Activated CD8-positive, alpha-beta memory T cell treated with anti-CD3 and anti-CD28 coated beads for 36 hours (primary cell): Measurements from ENCODE around the gene CARD19. TPM values are rescaled to one million over a fixed set of nuclear protein-coding genes. Genes with fewer than 3 reads are reported as not detected.
"Not testable (repeated sequence)": the region's sequence is repeated elsewhere in the genome, so short reads cannot be mapped to it uniquely, and the experiment has no call there.

Experiments
- CTCF ChIA-PET: fragments of 350-600 bp; sonication (Branson Sonifier 250); formaldehyde crosslinking; loops from one replicate; lab custom pipeline; 2021; ENCODE audit warnings: antibody characterized with exemption; lab: Charles Lee
- POLR2A ChIA-PET: fragments of 350-600 bp; sonication (Branson Sonifier 250); formaldehyde crosslinking; loops from one replicate; lab custom pipeline; 2021; ENCODE audit warnings: antibody characterized with exemption; lab: Charles Lee
- total RNA-seq, 2 experiments: library from RNA; stranded (reverse); gene quantifications; one replicate each; pipeline ENCODE4 v1.2.3, GENCODE V29; 2021

CARD19 gene
- total RNA-seq, 2 experiments from 2014 or later: 41.8 to 42.6 TPM

DNA sequence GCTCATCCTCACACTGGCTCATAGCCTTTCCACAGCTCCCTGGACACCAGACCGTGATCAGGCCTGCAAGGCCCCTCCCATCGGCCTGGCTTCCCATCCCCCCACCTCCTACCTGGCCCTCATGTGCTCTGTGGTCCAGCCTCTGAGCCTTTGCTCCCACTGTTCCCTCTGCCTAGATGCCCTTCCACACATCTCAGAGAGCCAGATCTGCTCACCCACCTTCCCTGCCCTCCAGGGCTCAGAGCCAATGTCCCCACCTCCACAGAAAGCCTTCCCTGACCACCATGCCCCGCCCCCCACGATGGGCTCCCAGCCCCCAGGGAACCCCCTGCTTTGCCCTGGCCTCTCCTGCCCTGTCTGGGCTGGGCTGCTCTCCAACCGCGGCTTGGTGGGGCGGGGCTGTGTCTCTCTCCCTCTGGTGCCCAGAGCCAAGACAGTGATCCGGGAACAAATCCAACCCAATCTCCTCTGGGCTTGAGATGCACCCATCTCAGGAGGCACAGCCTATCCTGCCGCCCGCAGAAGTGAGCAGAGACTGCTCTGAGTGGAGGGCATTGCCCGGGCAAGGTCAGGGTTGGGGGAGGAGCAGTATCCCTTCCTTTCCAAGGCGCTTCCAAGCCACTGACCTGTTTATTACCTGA is 36.4 kb downstream of the CARD19 start:
- ChIA-PET POLR2A (no interaction called here), CTCF (interaction anchor here (1.4 to 3.1 kb wide), 2 partner anchors 13 to 23 kb away, joined by 6 to 13 read pairs; no protein-coding TSS in a partner anchor)

- ChIA-PET POLR2A (interaction anchor here (0.6 to 1.5 kb wide), 7 partner anchors 9 to 367 kb away, joined by 3 to 6 read pairs (median 4); no protein-coding TSS in a partner anchor), CTCF (interaction anchor here (0.8 to 1.5 kb wide), 4 partner anchors 13 to 130 kb away, joined by 3 to 9 read pairs (median 4); no protein-coding TSS in a partner anchor)
Observed at GRCh38 chr9:93132946-93133680, 37.1 kb downstream of the CARD19 start.

DNA sequence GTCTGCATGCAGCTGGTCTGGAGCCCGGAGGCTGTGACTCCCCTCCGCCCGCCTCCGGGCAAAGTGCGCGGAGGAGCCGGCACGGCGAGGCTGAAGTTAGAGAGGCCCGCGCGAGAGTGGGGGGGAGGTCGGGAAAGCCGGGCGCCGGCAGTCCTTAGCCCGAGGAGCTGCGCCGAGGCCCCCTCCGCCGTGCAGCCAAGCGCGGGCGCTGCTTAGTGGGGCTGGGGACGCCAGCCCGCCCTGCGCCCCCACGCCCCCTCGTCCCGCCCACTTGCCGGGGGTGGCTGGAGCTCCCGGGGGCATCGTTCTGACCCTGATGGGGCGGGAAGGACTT is 37.6 kb downstream of the CARD19 start:
- POLR2A ChIA-PET: interaction anchor here (0.6 to 1.5 kb wide), 11 partner anchors 8 to 367 kb away, joined by 3 to 10 read pairs (median 4); no protein-coding TSS in a partner anchor
- CTCF ChIA-PET: interaction anchor here (0.8 to 1.5 kb wide), 5 partner anchors 14 to 130 kb away, joined by 3 to 9 read pairs (median 3); no protein-coding TSS in a partner anchor

DNA sequence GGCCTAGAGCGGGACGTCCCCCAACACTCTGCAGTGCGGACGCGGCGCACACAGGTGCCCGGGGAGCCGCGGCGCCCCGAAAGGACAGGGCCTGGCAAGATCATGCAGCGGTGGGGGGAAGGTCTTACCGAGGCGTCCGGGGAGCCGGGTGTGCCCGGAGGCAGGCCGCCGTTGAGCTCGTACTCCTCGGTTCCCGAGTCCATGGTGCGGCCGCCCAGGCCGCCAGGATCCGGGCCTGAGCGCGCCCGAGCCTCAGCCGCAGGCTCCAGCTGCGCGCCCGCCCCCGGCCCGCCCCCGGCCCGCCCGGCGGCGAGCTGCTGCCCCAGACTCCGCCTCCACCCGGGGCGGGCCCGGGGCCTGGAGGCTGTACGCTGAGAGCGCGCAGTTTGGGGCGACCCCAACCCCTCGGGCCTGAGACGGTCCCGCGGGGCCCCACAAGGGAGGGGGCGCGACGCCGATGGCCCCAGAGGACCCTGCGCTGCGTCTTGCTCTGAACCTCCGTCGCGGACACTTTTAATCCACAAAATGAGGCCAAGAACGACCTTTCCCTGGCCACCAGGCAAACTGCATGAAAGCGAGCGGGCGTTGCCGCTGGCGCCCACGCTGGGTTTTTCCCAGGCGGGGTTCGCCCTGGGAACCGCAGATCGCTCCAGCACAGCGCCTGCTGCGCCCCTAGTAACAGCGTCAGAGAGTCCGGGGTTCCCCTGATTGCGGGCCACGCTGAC is 38.2 kb downstream of the CARD19 start, which contains the start of gene NINJ1:
NINJ1 (minus strand) TSS at position 237 of the 725 bp plus-strand sequence; CDS start at position 203, 34 bp downstream.
- CTCF ChIA-PET: interaction anchor here (0.8 to 1.5 kb wide), 5 partner anchors 14 to 131 kb away, joined by 3 to 9 read pairs (median 3); no protein-coding TSS in a partner anchor
- POLR2A ChIA-PET: interaction anchor here (0.5 to 1.5 kb wide), 14 partner anchors 8 to 329 kb away, joined by 3 to 10 read pairs (median 3); no protein-coding TSS in a partner anchor

DNA sequence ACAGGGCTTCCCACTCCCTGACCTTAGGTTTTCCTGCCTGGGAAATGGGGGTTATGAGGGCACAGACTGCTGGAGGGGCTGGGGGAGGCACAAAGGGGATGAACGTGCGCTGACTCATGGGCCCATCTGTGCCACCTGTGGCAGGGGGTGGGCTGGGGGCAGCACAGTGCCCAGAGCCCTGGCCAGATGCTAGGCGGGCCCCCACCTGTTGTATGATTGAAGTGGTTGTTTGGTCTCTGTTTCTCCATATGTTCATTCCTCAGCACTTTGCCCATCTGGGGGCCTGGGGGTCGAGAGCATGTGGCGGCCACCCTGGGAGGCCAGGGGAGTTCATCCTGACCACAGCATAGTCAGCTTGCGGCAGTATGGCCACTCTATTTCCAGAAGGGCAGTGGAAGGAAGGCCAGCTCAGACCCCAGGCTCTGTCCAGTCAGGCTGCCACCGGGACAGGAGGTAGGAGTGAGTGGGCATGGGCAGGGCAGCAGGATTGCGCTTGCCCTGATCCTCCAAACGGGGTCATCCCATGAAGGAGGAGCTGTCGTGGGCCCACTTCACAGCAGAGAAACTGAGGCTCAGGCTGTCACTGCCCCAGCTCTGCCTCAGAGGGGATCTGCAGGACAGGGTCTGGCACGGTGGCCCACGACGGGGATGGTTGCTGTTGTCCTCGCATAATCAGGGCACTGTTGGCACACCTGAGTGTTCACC is 38.9 kb downstream of the CARD19 start:
- ChIA-PET CTCF (interaction anchor here (0.6 to 1.5 kb wide), 3 partner anchors 21 to 458 kb away, joined by 3 to 4 read pairs (median 3); no protein-coding TSS in a partner anchor), POLR2A (interaction anchor here (0.5 to 1.2 kb wide), 4 partner anchors 16 to 181 kb away, joined by 3 to 10 read pairs (median 4); no protein-coding TSS in a partner anchor)

DNA sequence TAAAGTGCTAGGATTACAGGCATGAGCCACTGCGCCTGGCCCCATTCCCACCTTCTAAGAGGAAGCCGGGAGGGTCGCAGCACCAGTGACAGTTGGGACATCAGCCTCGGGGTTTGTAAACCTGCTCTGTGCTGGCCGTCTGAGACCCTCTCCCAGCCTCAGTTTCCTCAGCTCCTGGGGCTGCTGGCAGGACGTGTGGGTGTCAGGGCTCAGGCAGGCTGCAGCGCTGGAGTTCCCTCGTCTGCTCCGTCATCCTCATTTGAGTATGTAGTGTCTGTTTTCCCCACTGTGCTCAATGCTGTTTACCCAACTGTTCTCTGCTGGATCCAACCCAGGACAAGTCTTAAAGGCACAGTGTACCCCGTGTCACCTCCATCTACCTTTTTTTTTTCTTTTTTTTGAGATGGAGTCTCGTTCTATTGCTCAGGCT is 40.0 kb downstream of the CARD19 start:
- ChIA-PET CTCF (interaction anchor here (0.6 kb wide), 1 partner anchor 27 kb away, joined by 5 read pairs; no protein-coding TSS in a partner anchor), POLR2A (no interaction called here)

DNA sequence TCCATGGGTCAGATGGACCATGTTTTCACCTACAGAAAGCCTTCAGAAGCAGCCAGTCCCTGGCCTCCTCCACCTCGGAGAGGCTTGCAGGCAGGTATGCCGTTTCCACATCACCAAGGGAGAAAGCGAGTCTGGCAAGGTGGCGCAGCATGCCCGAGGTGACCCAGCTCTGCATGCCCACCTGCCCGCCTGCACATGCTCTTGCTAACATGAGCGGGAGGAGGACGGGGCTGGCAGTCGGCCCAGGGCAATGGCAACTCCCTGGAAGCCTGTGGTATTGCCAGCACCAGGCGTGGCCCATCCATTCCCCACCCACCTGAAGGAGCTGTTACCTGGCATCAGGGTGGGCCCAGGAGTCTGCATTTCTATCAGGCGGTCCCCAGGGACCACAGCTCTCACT is 41.3 kb downstream of the CARD19 start:
- POLR2A ChIA-PET: interaction anchor here (0.5 kb wide), 1 partner anchor 147 kb away, joined by 9 read pairs; no protein-coding TSS in a partner anchor
- CTCF ChIA-PET: no interaction called here

DNA sequence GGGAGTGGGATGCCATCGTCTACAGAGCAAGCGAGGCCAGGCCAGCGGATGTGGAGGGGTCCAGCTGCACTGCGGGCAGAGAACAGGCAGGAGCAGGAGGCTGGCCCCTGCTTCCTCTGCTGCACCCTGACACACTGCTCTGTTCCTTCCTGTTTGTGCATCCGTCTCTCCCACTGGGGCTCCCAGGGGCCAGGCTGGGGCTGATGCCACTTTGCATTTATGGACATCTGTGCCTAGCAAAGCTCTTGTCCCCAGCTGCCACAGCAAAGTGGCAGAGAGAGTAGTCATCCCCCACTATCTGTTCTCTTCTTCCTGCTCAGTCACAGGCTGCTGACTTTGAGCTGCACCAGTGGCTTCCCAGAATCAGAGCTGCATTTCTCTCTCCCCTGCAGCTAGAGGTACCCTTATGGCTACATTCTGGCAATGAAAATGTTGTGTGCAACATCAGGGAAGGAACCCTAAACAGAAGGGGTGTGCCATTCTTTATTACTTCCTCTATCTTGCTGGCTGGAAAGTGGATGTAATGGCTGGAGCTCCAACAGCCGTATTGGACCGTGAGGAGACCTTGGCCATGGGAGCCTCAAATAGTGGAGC is 42.3 kb downstream of the CARD19 start:
- ChIA-PET CTCF (interaction anchor here (1.0 kb wide), 1 partner anchor 29 kb away, joined by 4 read pairs; no protein-coding TSS in a partner anchor), POLR2A (no interaction called here)

DNA sequence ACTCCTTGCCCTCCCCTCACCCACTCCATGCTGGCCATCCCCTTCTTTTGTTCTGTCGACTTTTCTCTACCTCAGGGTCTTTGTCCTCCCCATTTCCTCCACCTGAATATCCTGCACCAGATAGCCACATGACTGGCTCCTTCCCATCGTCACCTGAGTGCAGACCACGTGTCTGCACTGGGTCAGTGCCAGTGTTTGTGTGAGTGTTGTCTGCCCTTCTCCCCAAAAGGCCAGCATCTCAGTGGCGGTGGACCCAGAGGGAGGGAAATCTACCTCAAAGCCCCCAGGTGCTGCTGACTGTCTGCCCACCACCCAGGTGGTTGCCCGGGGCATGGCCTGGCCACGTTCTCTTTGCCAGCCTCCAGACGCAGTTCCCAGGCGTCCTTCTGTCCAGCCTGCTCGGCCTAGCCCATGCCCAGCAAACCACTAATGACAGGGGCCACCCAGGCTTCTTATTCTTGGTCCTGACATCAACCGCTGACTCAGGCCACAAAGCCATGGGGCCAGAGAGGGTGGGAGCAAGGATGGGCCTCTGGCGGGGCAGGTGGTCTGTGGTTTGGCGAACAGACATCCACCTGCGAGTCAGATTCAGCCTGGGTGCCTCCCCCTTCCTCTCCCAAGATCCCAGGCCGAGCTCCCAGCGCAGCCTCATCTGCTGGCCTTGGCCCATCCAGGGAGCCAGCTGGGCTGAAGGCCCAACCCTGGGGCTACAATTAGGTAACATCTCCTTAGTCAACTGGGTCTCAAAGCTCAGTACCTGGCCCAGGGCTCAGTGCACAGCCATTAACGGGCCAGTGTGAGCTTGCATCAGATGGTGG is 43.6 kb downstream of the CARD19 start:
- POLR2A ChIA-PET: no interaction called here
- CTCF ChIA-PET: interaction anchor here (1.4 kb wide), 1 partner anchor 30 kb away, joined by 7 read pairs; no protein-coding TSS in a partner anchor

- ChIA-PET POLR2A (interaction anchor here (1.5 kb wide), 1 partner anchor 8 kb away, joined by 4 read pairs; the partner anchor contains the start of gene NINJ1), CTCF (interaction anchor here (0.9 kb wide), 1 partner anchor 33 kb away, joined by 5 read pairs; no protein-coding TSS in a partner anchor)
Observed at GRCh38 chr9:93141771-93142483, 45.9 kb downstream of the CARD19 start.

- ChIA-PET CTCF (interaction anchor here (1.2 to 2.1 kb wide), 2 partner anchors 10 to 12 kb away, joined by 3 to 6 read pairs; no protein-coding TSS in a partner anchor), POLR2A (interaction anchor here (0.5 to 0.6 kb wide), 2 partner anchors 62 to 456 kb away, joined by 4 read pairs; no protein-coding TSS in a partner anchor)
Observed at GRCh38 chr9:93143830-93144530, 48.0 kb downstream of the CARD19 start.

DNA sequence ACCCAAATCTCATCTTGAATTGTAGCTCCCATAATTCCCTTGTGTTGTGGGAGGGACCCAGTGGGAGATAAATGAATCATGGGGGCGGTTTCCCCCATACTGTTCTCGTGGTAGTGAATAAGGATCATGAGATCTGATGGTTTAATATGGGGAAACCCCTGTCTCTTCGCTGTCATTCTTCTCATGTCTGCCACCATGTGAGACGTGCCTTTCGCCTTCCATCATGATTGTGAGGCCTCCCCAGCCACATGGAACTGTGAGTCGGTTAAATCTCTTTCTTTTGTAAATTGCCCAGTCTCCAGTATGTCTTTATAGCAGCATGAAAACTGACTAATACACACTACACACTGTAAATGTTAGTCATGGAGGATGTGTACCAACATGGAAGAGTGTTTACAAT is 50.7 kb downstream of the CARD19 start:
- CTCF ChIA-PET, POLR2A ChIA-PET: not testable (repeated sequence)

- CTCF ChIA-PET: no interaction called here
Observed at GRCh38 chr9:93147632-93148031, 51.6 kb downstream of the CARD19 start.

DNA sequence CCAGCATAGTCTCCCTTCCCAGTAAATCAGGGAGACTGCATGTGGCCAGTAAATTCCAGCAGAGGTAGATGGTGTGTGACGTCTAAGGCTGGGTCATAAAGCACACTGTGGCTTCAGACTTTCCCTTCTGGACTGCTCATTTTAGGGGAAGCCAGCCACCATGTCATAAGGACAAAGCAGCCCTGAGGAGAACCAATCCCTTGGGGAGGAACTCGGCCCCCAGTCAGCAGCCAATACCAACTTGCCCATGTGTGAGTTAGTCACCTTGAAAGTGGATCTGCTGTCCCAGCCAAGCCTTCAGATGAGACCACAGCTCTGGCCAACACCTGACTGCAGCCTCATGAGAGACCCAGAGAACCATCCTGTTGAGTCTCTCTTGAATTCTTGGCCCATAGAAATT is 52.7 kb downstream of the CARD19 start:
- CTCF ChIA-PET: no interaction called here
- POLR2A ChIA-PET: no interaction called here

More at GRCh38 chr9:93147632-93148031, 51.6 kb downstream of the CARD19 start:
- POLR2A ChIA-PET: no interaction called here

GRCh38 chr9:93149361-93149760 is 53.3 kb downstream of the CARD19 start:
- POLR2A ChIA-PET: no interaction called here
- CTCF ChIA-PET: interaction anchor here (1.5 kb wide), 1 partner anchor 15 kb away, joined by 3 read pairs; the partner anchor contains the start of gene NINJ1
